Hair follicular keratinocyte (primary cell): ENCODE results near the gene AQP12B. TPM values are rescaled to one million over a fixed set of nuclear protein-coding genes. Genes with fewer than 3 reads are reported as not detected.

ENCODE experiments used
- total RNA-seq: library from RNA; depleted of rRNA; stranded (reverse); fragments of >200 nt; gene quantifications from 2 replicates; pipeline ENCODE4 v1.2.3, GENCODE V29; 2015

The AQP12B gene
- not detected in 2 replicates for total RNA-seq

GRCh38 chr2:240682431-240683224 lies at the start of gene AQP12B:
TSS of gene AQP12B (minus strand) at chr2:240682885. CDS start at chr2:240682837, 48 bp downstream.

GRCh38 chr2:240691631-240692420 lies 9.1 kb upstream of the AQP12B start, which contains the start of gene AQP12A:
TSS of gene AQP12A (plus strand) at chr2:240691866. CDS start at chr2:240691914, 48 bp downstream.

Other genes with a start within 250 kb of the AQP12B start
- gene GPC1, start 247.2 kb downstream of the AQP12B start, total RNA-seq = 122 and 162 TPM in 2 replicates
- 3.5 and 6.1 TPM in 2 replicates for gene ANKMY1, start 124.9 kb downstream of the AQP12B start, total RNA-seq
- gene DUSP28, start 122.5 kb downstream of the AQP12B start, total RNA-seq = 2.5 and 4.6 TPM in 2 replicates
- 18.6 and 35.8 TPM in 2 replicates for gene RNPEPL1, start 114.4 kb downstream of the AQP12B start, total RNA-seq
- 15.6 and 16.2 TPM in 2 replicates for gene CAPN10, start 96.2 kb downstream of the AQP12B start, total RNA-seq
- gene GPR35, start 57.4 kb downstream of the AQP12B start, total RNA-seq = not detected in 2 replicates
- gene AQP12A, start 9.0 kb upstream of the AQP12B start, total RNA-seq = not detected in 2 replicates
- gene KIF1A, start 137.3 kb upstream of the AQP12B start, total RNA-seq = not detected in 2 replicates
- gene AGXT, start 185.9 kb upstream of the AQP12B start, total RNA-seq = not detected in 2 replicates
- 0.11 TPM in 1 of 2 replicates, not detected in the other for gene MAB21L4, start 213.3 kb upstream of the AQP12B start, total RNA-seq
- not detected in 2 replicates for gene CROCC2, start 223.5 kb upstream of the AQP12B start, total RNA-seq